Kidney epithelial cell (primary cell): ENCODE results near the gene TNFRSF1B. TPM values are rescaled to one million over a fixed set of nuclear protein-coding genes. Genes with fewer than 3 reads are reported as not detected.

ENCODE experiments used
- DNase-seq: peaks from one replicate; pipeline ENCODE4 v3.0.0-alpha.2; 2010; ENCODE audit warnings: low read depth
- H3K27me3 ChIP-seq: 2 replicates; pipeline ENCODE4 v1.6.0; 2011; ENCODE audit warnings: low read length; ENCODE audit not compliant: control insufficient read depth, insufficient read depth
- H3K36me3 ChIP-seq: 2 replicates; pipeline ENCODE4 v1.5.1; 2011; ENCODE audit warnings: low read length; ENCODE audit not compliant: control insufficient read depth, insufficient read depth
- H3K4me3 ChIP-seq: 2 replicates; pipeline ENCODE4 v1.5.1; 2011; ENCODE audit warnings: low read depth, mild to moderate bottlenecking, control low read depth, low read length
- CTCF ChIP-seq: IDR thresholded peaks from 2 replicates; pipeline ENCODE4 v1.5.1; 2011; ENCODE audit warnings: mild to moderate bottlenecking, moderate library complexity, low read length, control low read depth, inconsistent platforms; ENCODE audit not compliant: insufficient read depth, poor library complexity, severe bottlenecking
- total RNA-seq: library from RNA; depleted of rRNA; stranded (reverse); fragments of >200 nt; gene quantifications from 2 replicates; pipeline ENCODE4 v1.2.3, GENCODE V29; 2015

TNFRSF1B gene
- total RNA-seq, 1 donor from 2014 or later = 0.21 TPM

GRCh38 chr1:12152113-12152891, 14.5 kb upstream of the TNFRSF1B start:
- no peaks in the 10 kb centered on the region for H3K27me3 ChIP-seq
- no peak overlapping the region for H3K4me3 ChIP-seq
- no peaks in the 10 kb centered on the region for H3K36me3 ChIP-seq
- no peak for TF ChIP-seq CTCF
- DNase-seq = no peak

- Histone ChIP-seq H3K4me3 (no peak overlapping the region), H3K36me3 (no peaks in the 10 kb centered on the region), H3K27me3 (no peaks in the 10 kb centered on the region)
- no peak for TF ChIP-seq CTCF
- DNase-seq = no peak
Measured at GRCh38 chr1:12153181-12153785, 13.5 kb upstream of the TNFRSF1B start.

GRCh38 chr1:12155328-12155727, 11.5 kb upstream of the TNFRSF1B start:
- no peak for TF ChIP-seq CTCF
- no peak for DNase-seq
- Histone ChIP-seq H3K4me3 (no peak overlapping the region), H3K36me3 (no peaks in the 10 kb centered on the region), H3K27me3 (no peaks in the 10 kb centered on the region)

GRCh38 chr1:12157366-12158231, 9.2 kb upstream of the TNFRSF1B start:
- no peaks in the 10 kb centered on the region for H3K27me3 ChIP-seq
- no peak for TF ChIP-seq CTCF
- H3K36me3 ChIP-seq = no peaks in the 10 kb centered on the region
- no peak for DNase-seq
- H3K4me3 ChIP-seq = no peak overlapping the region

- Histone ChIP-seq H3K4me3 (no peak overlapping the region), H3K27me3 (no peaks in the 10 kb centered on the region), H3K36me3 (no peaks in the 10 kb centered on the region)
- no peak for TF ChIP-seq CTCF
- DNase-seq = no peak
Measured at GRCh38 chr1:12158357-12159092, 8.3 kb upstream of the TNFRSF1B start.
